ENCODE results near the gene GABBR2.
"Not testable (repeated sequence)": the region's sequence is repeated elsewhere in the genome, so short reads cannot be mapped to it uniquely, and the experiment has no call there.

The GABBR2 gene

GRCh38 chr9:98504298-98505282, 204.1 kb downstream of the GABBR2 start:
- DNase-seq, result no peak

- no peak for DNase-seq
Measured at GRCh38 chr9:98503867-98504266, 204.9 kb downstream of the GABBR2 start.

- no peak for DNase-seq
Measured at GRCh38 chr9:98502976-98503325, 205.8 kb downstream of the GABBR2 start.

- DNase-seq, result no peak
Measured at GRCh38 chr9:98502311-98502975, 206.3 kb downstream of the GABBR2 start.

- no peak for DNase-seq
Measured at GRCh38 chr9:98501819-98502218, 206.9 kb downstream of the GABBR2 start.

GRCh38 chr9:98501259-98501658, 207.5 kb downstream of the GABBR2 start:
- not testable (repeated sequence) for DNase-seq

- DNase-seq, result no peak
Measured at GRCh38 chr9:98500337-98500919, 208.3 kb downstream of the GABBR2 start.

GRCh38 chr9:98495530-98495929, 213.2 kb downstream of the GABBR2 start:
- DNase-seq, result no peak

GRCh38 chr9:98494852-98495251, 213.9 kb downstream of the GABBR2 start:
- no peak for DNase-seq

GRCh38 chr9:98491828-98492227, 216.9 kb downstream of the GABBR2 start:
- DNase-seq, result no peak

GRCh38 chr9:98491231-98491651, 217.5 kb downstream of the GABBR2 start:
- no peak for DNase-seq

- DNase-seq, result no peak
Measured at GRCh38 chr9:98488571-98489312, 220.0 kb downstream of the GABBR2 start.

GRCh38 chr9:98485706-98486105, 223.0 kb downstream of the GABBR2 start:
- DNase-seq, result no peak

- no peak for DNase-seq
Measured at GRCh38 chr9:98484162-98484561, 224.6 kb downstream of the GABBR2 start.

GRCh38 chr9:98482226-98482625, 226.5 kb downstream of the GABBR2 start:
- DNase-seq, result no peak

GRCh38 chr9:98481676-98482075, 227.1 kb downstream of the GABBR2 start:
- DNase-seq, result no peak

- DNase-seq, result no peak
Measured at GRCh38 chr9:98479967-98480847, 228.5 kb downstream of the GABBR2 start.

GRCh38 chr9:98479449-98479848, 229.3 kb downstream of the GABBR2 start:
- no peak for DNase-seq

- DNase-seq, result no peak
Measured at GRCh38 chr9:98477884-98478283, 230.9 kb downstream of the GABBR2 start.

GRCh38 chr9:98472216-98472615, 236.5 kb downstream of the GABBR2 start:
- DNase-seq, result no peak

- DNase-seq, result no peak
Measured at GRCh38 chr9:98471185-98471584, 237.6 kb downstream of the GABBR2 start.

Data from SIG-M5 (cell line).